OCI-LY3 (cell line): Measurements from ENCODE around the gene SGPP2.

Source experiments
- H2AFZ ChIP-seq: fragments of 200-600, 300-600 bp; shearing (Covaris generic); 2 replicates; pipeline ENCODE4 v1.6.0; 2014; ENCODE audit warnings: antibody characterized with exemption, low read depth, low read length
- H3K27ac ChIP-seq: fragments of 200-600, 300-600 bp; sonication (generic); 2 replicates; pipeline ENCODE4 v1.5.1; 2014; ENCODE audit warnings: mild to moderate bottlenecking, low read length, moderate library complexity, mixed read lengths
- H3K27me3 ChIP-seq: fragments of 200-600, 300-600 bp; sonication (generic); 2 replicates; pipeline ENCODE4 v1.6.1; 2014; ENCODE audit warnings: low read depth, low read length, mixed read lengths
- H3K36me3 ChIP-seq: fragments of 200-600, 300-600 bp; sonication (generic); replicated peaks from 2 replicates; pipeline ENCODE3; 2014; ENCODE audit warnings: low read depth, low read length, mixed read lengths
- H3K4me1 ChIP-seq: fragments of 300-600, 200-600 bp; sonication (generic); 2 replicates; pipeline ENCODE4 v1.6.1; 2014; ENCODE audit warnings: low read length, mixed read lengths
- H3K4me2 ChIP-seq: fragments of 200-600, 300-600 bp; sonication (generic); 2 replicates; pipeline ENCODE4 v1.6.1; 2014; ENCODE audit warnings: low read length, mixed read lengths
- H3K4me3 ChIP-seq: fragments of 300-600, 200-600 bp; sonication (generic); 2 replicates; pipeline ENCODE4 v1.5.1; 2014; ENCODE audit warnings: antibody characterized with exemption, mild to moderate bottlenecking, low read length, moderate library complexity
- H3K79me2 ChIP-seq: fragments of 300-600, 200-600 bp; shearing (Covaris generic); 2 replicates; pipeline ENCODE4 v1.6.1; 2014; ENCODE audit warnings: mild to moderate bottlenecking, low read length, mixed read lengths
- H3K9ac ChIP-seq: fragments of 300-600, 200-600 bp; shearing (Covaris generic); 2 replicates; pipeline ENCODE4 v1.6.0; 2014; ENCODE audit warnings: mild to moderate bottlenecking, low read length, moderate library complexity
- H3K9me3 ChIP-seq: fragments of 200-600, 300-600 bp; shearing (Covaris generic); 2 replicates; pipeline ENCODE4 v1.6.1; 2014; ENCODE audit warnings: low read length, mixed read lengths; ENCODE audit not compliant: insufficient read depth
- H4K20me1 ChIP-seq: fragments of 200-600, 300-600 bp; sonication (generic); 2 replicates; pipeline ENCODE4 v1.6.1; 2016; ENCODE audit warnings: low read length, mixed read lengths; ENCODE audit not compliant: insufficient read depth
- CTCF ChIP-seq: fragments of 200-600, 300-600 bp; sonication (generic); IDR thresholded peaks from 2 replicates; pipeline ENCODE4 v1.5.1; 2014; ENCODE audit warnings: antibody characterized with exemption, low read length, low read depth
- EZH2phosphoT487 ChIP-seq: fragments of 200-600 bp; shearing (Covaris generic); IDR thresholded peaks from 2 replicates; pipeline ENCODE4 v1.6.1; 2018; ENCODE audit warnings: antibody characterized with exemption, mixed run types, low read depth

The SGPP2 gene

DNA sequence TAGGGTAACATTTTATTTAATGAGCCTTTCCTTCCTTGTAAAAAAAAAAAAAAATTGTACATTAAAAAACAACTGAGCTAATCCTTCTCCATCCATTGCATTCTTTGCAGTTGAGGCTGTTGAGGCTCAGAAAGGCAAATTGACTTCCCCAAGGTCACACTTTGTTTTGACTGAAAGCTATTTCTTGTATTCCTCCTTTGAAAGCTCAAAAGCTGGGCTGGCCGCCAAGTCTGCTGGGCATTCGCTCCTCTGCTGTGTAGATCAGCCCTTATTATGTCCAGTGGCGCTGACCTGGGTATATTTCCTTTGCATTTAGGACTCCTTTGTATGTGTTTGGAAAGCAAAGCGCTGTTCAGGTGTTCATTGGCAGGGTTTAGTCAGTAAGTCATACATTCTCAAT, 44.0 kb downstream of the SGPP2 start:
- Histone ChIP-seq H3K4me2 (no peak overlapping the region), H3K4me1 (no peaks in the 10 kb centered on the region), H2AFZ (no peak overlapping the region), H3K27ac (no peak overlapping the region), H3K4me3 (no peak overlapping the region), H3K9ac (no peak overlapping the region), H3K79me2 (no peaks in the 10 kb centered on the region), H3K27me3 (no peaks in the 10 kb centered on the region), H3K9me3 (no peaks in the 10 kb centered on the region), H3K36me3 (no peaks in the 10 kb centered on the region), H4K20me1 (no peaks in the 10 kb centered on the region)
- no peak for TF ChIP-seq EZH2phosphoT487
- no peak for TF ChIP-seq CTCF

DNA sequence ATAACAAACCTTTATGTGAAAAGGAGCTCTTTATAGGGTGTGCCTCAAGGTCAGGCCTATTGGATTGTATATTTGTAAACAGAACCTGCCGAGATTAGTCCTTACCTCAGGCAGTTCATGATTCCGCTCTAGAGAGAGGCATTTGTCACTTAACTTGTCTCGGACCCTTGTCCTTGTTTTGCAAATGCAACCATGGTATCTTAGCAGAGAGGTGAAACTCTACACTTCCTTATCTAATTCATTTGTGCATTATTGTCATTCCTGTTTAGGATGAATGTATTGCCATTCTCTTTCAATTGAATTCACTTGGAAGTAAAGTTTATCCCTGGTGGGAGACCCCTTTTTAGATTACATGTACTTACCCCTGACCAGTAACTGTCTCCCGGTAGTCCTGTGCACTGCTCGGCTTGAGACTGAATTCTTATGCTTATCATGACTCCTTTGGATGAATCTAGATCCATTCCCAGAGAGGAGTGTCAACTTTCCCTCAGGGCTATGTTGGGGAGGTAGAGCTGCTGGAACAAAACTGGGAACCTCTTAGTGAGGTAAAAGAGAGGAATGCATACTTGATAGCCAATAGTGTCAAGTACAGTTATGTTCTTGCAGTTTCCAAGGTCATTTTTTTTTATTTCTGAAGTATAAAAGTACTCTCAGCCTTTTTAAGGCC, 46.6 kb downstream of the SGPP2 start:
- Histone ChIP-seq H3K79me2 (no peaks in the 10 kb centered on the region), H3K4me1 (no peaks in the 10 kb centered on the region), H3K9ac (no peak overlapping the region), H3K27me3 (no peaks in the 10 kb centered on the region), H2AFZ (no peak overlapping the region), H3K4me2 (no peak overlapping the region), H3K9me3 (no peaks in the 10 kb centered on the region), H3K27ac (no peak overlapping the region), H3K36me3 (no peaks in the 10 kb centered on the region), H4K20me1 (no peaks in the 10 kb centered on the region), H3K4me3 (no peak overlapping the region)
- TF ChIP-seq CTCF (no peak), EZH2phosphoT487 (no peak)

- no peak overlapping the region for H3K4me3 ChIP-seq
- H3K79me2 ChIP-seq: no peaks in the 10 kb centered on the region
- H3K27me3 ChIP-seq: no peaks in the 10 kb centered on the region
- no peak overlapping the region for H3K9ac ChIP-seq
- no peak overlapping the region for H3K27ac ChIP-seq
- TF ChIP-seq CTCF (no peak), EZH2phosphoT487 (no peak)
- H3K4me2 ChIP-seq: no peak overlapping the region
- H2AFZ ChIP-seq: no peak overlapping the region
- no peaks in the 10 kb centered on the region for H4K20me1 ChIP-seq
- no peaks in the 10 kb centered on the region for H3K4me1 ChIP-seq
- H3K9me3 ChIP-seq: no peaks in the 10 kb centered on the region
- H3K36me3 ChIP-seq: no peaks in the 10 kb centered on the region
Measured at GRCh38 chr2:222477962-222478608, 53.7 kb downstream of the SGPP2 start.

DNA sequence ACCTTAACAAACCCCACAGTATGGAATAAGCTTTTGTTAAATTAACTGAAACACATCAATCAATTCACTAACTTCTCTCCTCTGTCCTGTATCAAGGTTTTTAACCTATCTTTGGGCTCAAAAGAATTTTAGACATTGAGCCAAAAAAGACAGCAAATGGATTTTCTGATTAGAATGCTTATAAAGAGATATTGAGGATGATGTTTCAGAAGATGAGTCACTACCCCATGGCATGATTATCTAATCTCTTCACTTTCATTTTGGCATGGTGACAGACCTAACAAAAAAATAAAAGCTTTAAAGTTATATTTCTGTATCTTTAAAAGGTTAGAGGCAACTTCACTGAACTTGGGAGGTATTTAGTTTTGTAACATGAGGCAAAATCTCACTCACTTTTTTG, 55.5 kb downstream of the SGPP2 start:
- H3K4me2 ChIP-seq: no peak overlapping the region
- H4K20me1 ChIP-seq: no peaks in the 10 kb centered on the region
- H2AFZ ChIP-seq: no peak overlapping the region
- no peaks in the 10 kb centered on the region for H3K4me1 ChIP-seq
- no peaks in the 10 kb centered on the region for H3K27me3 ChIP-seq
- no peaks in the 10 kb centered on the region for H3K79me2 ChIP-seq
- TF ChIP-seq EZH2phosphoT487: no peak
- no peak for TF ChIP-seq CTCF
- H3K9me3 ChIP-seq: no peaks in the 10 kb centered on the region
- H3K36me3 ChIP-seq: no peaks in the 10 kb centered on the region
- no peak overlapping the region for H3K27ac ChIP-seq
- no peak overlapping the region for H3K9ac ChIP-seq
- H3K4me3 ChIP-seq: no peak overlapping the region
